ENCODE results near the gene SLC25A13. TPM values are rescaled to one million over a fixed set of nuclear protein-coding genes. Genes with fewer than 3 reads are reported as not detected.

The SLC25A13 gene
- total and polyA plus RNA-seq, 2 of the 4 experiments (the other 2 are of a cell fraction) = 7.4 to 11.7 TPM

GRCh38 chr7:96305915-96306314, 16.0 kb downstream of the SLC25A13 start:
- Histone ChIP-seq H3K36me3 (ENCODE audit: control insufficient read depth, insufficient read depth, low read length) (no peaks in the 10 kb centered on the region), H2BK20ac (ENCODE audit: low read depth, low read length) (no peak overlapping the region), H3K56ac (ENCODE audit: extremely low read depth, insufficient read depth, low read length) (no peak overlapping the region), H3K9me1 (ENCODE audit: insufficient read depth, low read length) (peaks cover 6% of the 10 kb centered on the region), H2AK9ac (replicated peaks; ENCODE audit: low read depth, low read length, poor library complexity) (no peak overlapping the region), H3K9ac (ENCODE audit: low read depth, low read length) (no peak overlapping the region), H4K20me1 (ENCODE audit: insufficient read depth, low read length) (peaks cover 13% of the 10 kb centered on the region; the same call in 1 of the 2 replicates), H3K4me3 (ENCODE audit: insufficient read depth, low read depth, low read length) (no peak overlapping the region), H3K4me2 (ENCODE audit: low read depth, low read length) (no peak overlapping the region), H2BK120ac (ENCODE audit: low read depth, low read length) (no peak overlapping the region), H2BK5ac (ENCODE audit: low read depth, low read length, poor library complexity, severe bottlenecking) (no peak overlapping the region), H2BK15ac (ENCODE audit: low read depth, low read length) (no peak overlapping the region), H2AFZ (replicated peaks; ENCODE audit: low read length, poor library complexity) (no peak overlapping the region), H4K8ac (ENCODE audit: low read depth in 2 of 2, low read length in 2 of 2) (no peak overlapping the region), H3K4me1 (ENCODE audit: control insufficient read depth, insufficient read depth, low read length) (peaks cover 11% of the 10 kb centered on the region), H3K79me1 (ENCODE audit: low read depth in 1 of 2, low read length in 2 of 2) (peaks cover 20 to 37% of the 10 kb centered on the region in 2 experiments), H3K4ac (ENCODE audit: low read depth, low read length) (no peak overlapping the region), H4K91ac (ENCODE audit: insufficient read depth, low read depth, low read length) (no peak overlapping the region), H3K23ac (ENCODE audit: low read depth, low read length) (no peak overlapping the region), H3K27ac (ENCODE audit: insufficient read depth, low read length) (no peak overlapping the region), H3K14ac (replicated peaks; ENCODE audit: low read depth, low read length) (no peak overlapping the region), H3K18ac (ENCODE audit: low read depth, low read length) (no peak overlapping the region), H3K27me3 (ENCODE audit: control insufficient read depth, insufficient read depth, low read length) (no peaks in the 10 kb centered on the region), H2AK5ac (ENCODE audit: low read depth, low read length) (no peak overlapping the region), H4K5ac (ENCODE audit: low read depth, low read length) (no peak overlapping the region), H3K9me3 (ENCODE audit: control insufficient read depth, insufficient read depth, low read length) (no peaks in the 10 kb centered on the region)
- ChIA-PET CTCF (interaction anchor here (0.9 kb wide), 1 partner anchor 40 kb away, joined by 3 read pairs; no protein-coding TSS in a partner anchor), POLR2A (ENCODE audit: unreplicated experiment) (no interaction called here)
- dilution Hi-C loops (cut with HindIII; ENCODE audit: low sequenced_read_pairs, unreplicated experiment) (no loop called here), in situ Hi-C loops (cut with MboI; ENCODE audit: low sequenced_read_pairs) (no loop called here), intact Hi-C loops (cut with micrococcal nuclease) (no loop called here)
- DNase-seq = no peak
- TF ChIP-seq MAZ (IDR thresholded peaks at IDR 0.05; ENCODE audit: borderline replicate concordance, low read depth, low read length) (no peak), CEBPB (IDR thresholded peaks at IDR 0.05; ENCODE audit: low read depth, low read length) (no peak), SMC3 (IDR thresholded peaks at IDR 0.05; ENCODE audit: low read depth, low read length) (no peak), MXI1 (IDR thresholded peaks at IDR 0.05; ENCODE audit: borderline replicate concordance, low read depth, low read length) (no peak), POLR2A (IDR thresholded peaks at IDR 0.05; ENCODE audit: low read depth, low read length) (no peak), BHLHE40 (IDR thresholded peaks at IDR 0.05; ENCODE audit: low read depth, low read length) (no peak), CHD1 (IDR thresholded peaks at IDR 0.05; ENCODE audit: low read depth, low read length) (no peak), CTCF (conservative IDR thresholded peaks at IDR 0.05; ENCODE audit: low read depth, low read length) (no peak), FOS (IDR thresholded peaks at IDR 0.05; ENCODE audit: low read depth, low read length) (no peak), USF2 (IDR thresholded peaks at IDR 0.05; ENCODE audit: low read depth, low read length) (no peak)
- BruUV-seq (replicated peaks) = no TSS peak
- ATAC-seq (ENCODE audit: low read depth) = no peak
- WGBS, 2 experiments (ENCODE audit: extremely low coverage in 2 of 2, insufficient read length in 1 of 2) = no CpG with 5 or more reads among the region's 2 CpGs

All from IMR-90 (cell line).